Activated naive CD8-positive, alpha-beta T cell treated with anti-CD3 and anti-CD28 coated beads, Interleukin-2, amount 50 U/mL, for 24 hours (primary cell): Measurements from ENCODE around the gene ITLN1.
"Not testable (repeated sequence)": the region's sequence is repeated elsewhere in the genome, so short reads cannot be mapped to it uniquely, and the experiment has no call there.

Experiments used
- ATAC-seq: fragments of 150-1000 bp; cut with Tn5 transposase; one replicate; pipeline ENCODE4 v1.10.0; 2021
- DNase-seq: peaks from one replicate; pipeline ENCODE4 v3.0.0; 2021
- H3K27ac Mint-ChIP-seq: one replicate; pipeline ENCODE4 v1.8.0; 2021; ENCODE audit warnings: mild to moderate bottlenecking, mixed read lengths
- H3K27me3 Mint-ChIP-seq: one replicate; pipeline ENCODE4 v1.8.0; 2021; ENCODE audit warnings: mixed read lengths
- H3K36me3 Mint-ChIP-seq: one replicate; pipeline ENCODE4 v1.8.0; 2021; ENCODE audit warnings: low read depth, mixed read lengths
- H3K4me1 Mint-ChIP-seq: one replicate; pipeline ENCODE4 v1.8.0; 2021; ENCODE audit warnings: mixed read lengths
- H3K4me3 Mint-ChIP-seq: one replicate; pipeline ENCODE4 v1.8.0; 2021; ENCODE audit warnings: mild to moderate bottlenecking, moderate library complexity, mixed read lengths
- H3K9me3 Mint-ChIP-seq: one replicate; pipeline ENCODE4 v1.8.0; 2021; ENCODE audit warnings: mixed read lengths

The ITLN1 gene

GRCh38 chr1:160885042-160885441 is at the start of gene ITLN1:
Gene ITLN1, minus strand, starts transcription at chr1:160885180. Its CDS starts 303 bp downstream, at chr1:160884877.
- no peak within 1 kb of the TSS for H3K27ac Mint-ChIP-seq
- H3K4me1 Mint-ChIP-seq, result peaks cover 3% of the 10 kb centered on the region
- H3K36me3 Mint-ChIP-seq, result no peaks in the 10 kb centered on the region
- no peak within 1 kb of the TSS for H3K4me3 Mint-ChIP-seq
- no peaks in the 10 kb centered on the region for H3K9me3 Mint-ChIP-seq
- no peak for DNase-seq
- peaks cover 3% of the 10 kb centered on the region for H3K27me3 Mint-ChIP-seq
- no peak for ATAC-seq

- not testable (repeated sequence) for H3K27me3 Mint-ChIP-seq, ATAC-seq, H3K4me1 Mint-ChIP-seq, H3K36me3 Mint-ChIP-seq, H3K4me3 Mint-ChIP-seq, H3K27ac Mint-ChIP-seq, H3K9me3 Mint-ChIP-seq, DNase-seq
Measured at GRCh38 chr1:160933305-160933704, 48.3 kb upstream of the ITLN1 start.

GRCh38 chr1:160925652-160926244 is 40.8 kb upstream of the ITLN1 start:
- H3K4me1 Mint-ChIP-seq, result no peaks in the 10 kb centered on the region
- ATAC-seq (no peak), DNase-seq (no peak)
- no peak overlapping the region for H3K27ac Mint-ChIP-seq
- H3K9me3 Mint-ChIP-seq, result peaks cover 24% of the 10 kb centered on the region
- H3K27me3 Mint-ChIP-seq, result peaks cover 5% of the 10 kb centered on the region
- H3K36me3 Mint-ChIP-seq, result peaks cover 1% of the 10 kb centered on the region
- no peak overlapping the region for H3K4me3 Mint-ChIP-seq

GRCh38 chr1:160924791-160925651 is 40.0 kb upstream of the ITLN1 start:
- H3K4me1 Mint-ChIP-seq, result no peaks in the 10 kb centered on the region
- DNase-seq, result no peak
- no peak for ATAC-seq
- H3K27ac Mint-ChIP-seq, result no peak overlapping the region
- peaks cover 29% of the 10 kb centered on the region for H3K9me3 Mint-ChIP-seq
- peaks cover 1% of the 10 kb centered on the region for H3K36me3 Mint-ChIP-seq
- peaks cover 5% of the 10 kb centered on the region for H3K27me3 Mint-ChIP-seq
- no peak overlapping the region for H3K4me3 Mint-ChIP-seq

GRCh38 chr1:160916666-160917065 is 31.7 kb upstream of the ITLN1 start:
- H3K9me3 Mint-ChIP-seq, result peaks cover 15% of the 10 kb centered on the region
- no peaks in the 10 kb centered on the region for H3K36me3 Mint-ChIP-seq
- no peak overlapping the region for H3K27ac Mint-ChIP-seq

GRCh38 chr1:160913229-160913628 is 28.2 kb upstream of the ITLN1 start:
- H3K27me3 Mint-ChIP-seq, H3K9me3 Mint-ChIP-seq, H3K36me3 Mint-ChIP-seq, DNase-seq, ATAC-seq, H3K27ac Mint-ChIP-seq, H3K4me1 Mint-ChIP-seq, H3K4me3 Mint-ChIP-seq: not testable (repeated sequence)

More at GRCh38 chr1:160916666-160917065, 31.7 kb upstream of the ITLN1 start:
- no peak for ATAC-seq
- no peak for DNase-seq
- Mint-ChIP-seq H3K4me3 (no peak overlapping the region), H3K27me3 (peaks cover 3% of the 10 kb centered on the region), H3K4me1 (no peaks in the 10 kb centered on the region)

- no peaks in the 10 kb centered on the region for H3K9me3 Mint-ChIP-seq
Measured at GRCh38 chr1:160911925-160912324, 26.9 kb upstream of the ITLN1 start.

GRCh38 chr1:160911441-160911840 is 26.5 kb upstream of the ITLN1 start:
- Mint-ChIP-seq H3K4me3 (no peak overlapping the region), H3K9me3 (no peaks in the 10 kb centered on the region), H3K36me3 (no peaks in the 10 kb centered on the region), H3K27ac (no peak overlapping the region), H3K27me3 (no peaks in the 10 kb centered on the region), H3K4me1 (no peaks in the 10 kb centered on the region)
- no peak for DNase-seq
- no peak for ATAC-seq

More at GRCh38 chr1:160911925-160912324, 26.9 kb upstream of the ITLN1 start:
- H3K27ac Mint-ChIP-seq, result no peak overlapping the region
- DNase-seq, result no peak
- H3K36me3 Mint-ChIP-seq, result no peaks in the 10 kb centered on the region
- H3K4me1 Mint-ChIP-seq, result no peaks in the 10 kb centered on the region
- no peaks in the 10 kb centered on the region for H3K27me3 Mint-ChIP-seq
- H3K4me3 Mint-ChIP-seq, result no peak overlapping the region
- ATAC-seq, result no peak

- DNase-seq (no peak), ATAC-seq (no peak)
- H3K27ac Mint-ChIP-seq, result no peak overlapping the region
- no peak overlapping the region for H3K4me3 Mint-ChIP-seq
- no peaks in the 10 kb centered on the region for H3K27me3 Mint-ChIP-seq
- H3K9me3 Mint-ChIP-seq, result no peaks in the 10 kb centered on the region
- no peaks in the 10 kb centered on the region for H3K4me1 Mint-ChIP-seq
- H3K36me3 Mint-ChIP-seq, result no peaks in the 10 kb centered on the region
Measured at GRCh38 chr1:160910170-160910750, 25.3 kb upstream of the ITLN1 start.

GRCh38 chr1:160907976-160908375 is 23.0 kb upstream of the ITLN1 start:
- no peaks in the 10 kb centered on the region for H3K36me3 Mint-ChIP-seq
- no peaks in the 10 kb centered on the region for H3K27me3 Mint-ChIP-seq
- no peaks in the 10 kb centered on the region for H3K9me3 Mint-ChIP-seq
- H3K4me1 Mint-ChIP-seq, result no peaks in the 10 kb centered on the region
- DNase-seq, result no peak
- no peak overlapping the region for H3K27ac Mint-ChIP-seq
- H3K4me3 Mint-ChIP-seq, result no peak overlapping the region
- ATAC-seq, result no peak

GRCh38 chr1:160905617-160905989 is 20.6 kb upstream of the ITLN1 start:
- Mint-ChIP-seq H3K27ac (no peak overlapping the region), H3K36me3 (no peaks in the 10 kb centered on the region), H3K27me3 (no peaks in the 10 kb centered on the region), H3K4me3 (no peak overlapping the region), H3K9me3 (no peaks in the 10 kb centered on the region), H3K4me1 (no peaks in the 10 kb centered on the region)
- ATAC-seq (no peak), DNase-seq (no peak)

GRCh38 chr1:160904783-160905616 is 20.0 kb upstream of the ITLN1 start:
- Mint-ChIP-seq H3K27me3 (no peaks in the 10 kb centered on the region), H3K9me3 (peaks cover 3% of the 10 kb centered on the region), H3K27ac (no peak overlapping the region), H3K4me1 (no peaks in the 10 kb centered on the region), H3K4me3 (no peak overlapping the region), H3K36me3 (no peaks in the 10 kb centered on the region)
- DNase-seq, result no peak
- ATAC-seq, result no peak

GRCh38 chr1:160902251-160902650 is 17.3 kb upstream of the ITLN1 start:
- not testable (repeated sequence) for H3K4me1 Mint-ChIP-seq, DNase-seq, H3K36me3 Mint-ChIP-seq, ATAC-seq, H3K9me3 Mint-ChIP-seq, H3K4me3 Mint-ChIP-seq, H3K27ac Mint-ChIP-seq, H3K27me3 Mint-ChIP-seq

GRCh38 chr1:160901768-160902167 is 16.8 kb upstream of the ITLN1 start:
- H3K27me3 Mint-ChIP-seq, result peaks cover 5% of the 10 kb centered on the region
- DNase-seq (no peak), ATAC-seq (no peak)
- no peaks in the 10 kb centered on the region for H3K4me1 Mint-ChIP-seq
- no peak overlapping the region for H3K4me3 Mint-ChIP-seq
- H3K9me3 Mint-ChIP-seq, result peaks cover 5% of the 10 kb centered on the region
- H3K27ac Mint-ChIP-seq, result no peak overlapping the region
- no peaks in the 10 kb centered on the region for H3K36me3 Mint-ChIP-seq
